GM21825 (cell line): ENCODE measurements around the gene OR5P2.
A peak's percentile ranks its signal among the peaks of the same experiment; 100 is the strongest.
"Not testable (repeated sequence)": the region's sequence is repeated elsewhere in the genome, so short reads cannot be mapped to it uniquely, and the experiment has no call there.

Experiments used
- ATAC-seq: cut with Tn5 transposase; IDR thresholded peaks from one replicate; pipeline ENCODE4 v1.9.1; 2021; ENCODE audit warnings: mild to moderate bottlenecking, moderate library complexity; ENCODE audit not compliant: unreplicated experiment

Gene OR5P2, protein sequence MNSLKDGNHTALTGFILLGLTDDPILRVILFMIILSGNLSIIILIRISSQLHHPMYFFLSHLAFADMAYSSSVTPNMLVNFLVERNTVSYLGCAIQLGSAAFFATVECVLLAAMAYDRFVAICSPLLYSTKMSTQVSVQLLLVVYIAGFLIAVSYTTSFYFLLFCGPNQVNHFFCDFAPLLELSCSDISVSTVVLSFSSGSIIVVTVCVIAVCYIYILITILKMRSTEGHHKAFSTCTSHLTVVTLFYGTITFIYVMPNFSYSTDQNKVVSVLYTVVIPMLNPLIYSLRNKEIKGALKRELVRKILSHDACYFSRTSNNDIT

DNA sequence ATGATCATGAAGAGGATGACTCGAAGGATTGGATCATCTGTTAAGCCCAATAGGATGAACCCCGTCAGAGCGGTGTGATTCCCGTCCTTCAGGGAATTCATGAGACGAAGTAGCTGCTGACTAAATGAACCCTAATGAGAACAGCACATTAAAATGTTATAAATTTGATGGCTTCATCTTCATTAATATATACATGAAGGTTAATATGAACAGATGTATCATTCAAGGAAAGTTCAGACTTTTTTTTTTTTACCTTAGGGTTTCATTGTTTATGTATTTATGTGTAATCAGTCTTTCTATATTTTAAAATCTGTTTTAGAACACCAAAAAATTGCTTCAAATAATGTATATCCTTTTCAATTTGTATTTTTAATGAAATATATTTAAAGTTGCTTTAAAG, at the start of gene OR5P2:
OR5P2 (minus strand) TSS at position 101 of the 400 bp plus-strand sequence; CDS start at position 101, 0 bp downstream.
- no peak for ATAC-seq

DNA sequence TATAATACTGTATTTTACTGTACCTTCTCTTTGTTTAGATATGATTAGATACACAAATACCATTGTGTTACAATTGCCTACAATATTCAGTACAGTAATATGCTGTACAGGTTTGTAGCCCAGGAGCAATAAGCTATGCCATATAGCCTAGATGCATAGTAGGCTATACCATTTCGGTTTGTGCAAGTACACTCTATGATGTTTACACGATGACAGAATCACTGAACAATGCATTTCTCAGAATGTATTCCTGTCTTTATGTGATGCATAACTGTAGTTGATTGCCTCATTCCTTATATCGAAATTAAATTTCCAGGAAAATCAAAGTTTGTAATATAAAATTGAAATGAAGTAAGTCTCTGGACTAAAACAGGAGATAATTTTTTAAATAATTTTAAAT, 49.3 kb upstream of the OR5P2 start:
- no peak for ATAC-seq

DNA sequence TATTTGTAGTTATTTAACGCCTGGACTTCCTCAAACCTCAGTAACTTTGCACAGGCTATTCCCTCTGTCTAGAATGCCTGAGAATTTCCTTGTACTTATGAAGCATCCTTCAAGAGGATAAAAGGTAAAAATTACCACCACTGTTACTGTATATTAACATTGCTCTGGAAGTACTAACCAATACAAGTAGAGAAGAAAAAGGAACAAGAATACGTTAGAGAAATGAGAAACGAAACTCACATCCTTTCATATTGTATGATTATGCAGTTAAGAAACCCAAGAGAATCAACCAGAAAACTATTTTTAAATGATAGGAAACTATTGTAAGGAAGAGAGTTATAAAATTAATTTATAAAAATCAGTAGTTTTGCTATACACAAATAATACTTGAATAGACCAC, 48.2 kb upstream of the OR5P2 start:
- no peak for ATAC-seq

DNA sequence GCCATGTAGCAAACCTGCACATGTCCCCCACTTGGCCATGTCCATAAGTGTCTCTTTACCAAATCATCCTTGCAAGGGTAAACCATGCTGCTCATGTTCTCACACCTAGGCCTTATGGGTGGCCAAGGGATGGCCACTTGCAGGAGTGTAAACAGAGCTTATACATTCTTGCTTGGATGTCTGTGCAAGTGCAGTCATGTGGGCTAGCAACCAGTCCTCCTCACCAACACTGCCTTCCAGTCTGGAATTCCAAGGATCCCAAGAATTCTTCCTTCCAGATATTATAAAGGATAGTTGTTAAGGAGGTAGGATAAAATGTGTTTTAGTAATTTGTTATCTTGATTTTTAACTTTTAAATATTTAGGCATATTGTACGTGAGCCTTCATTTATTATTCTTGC, 47.8 kb upstream of the OR5P2 start:
- no peak for ATAC-seq

DNA sequence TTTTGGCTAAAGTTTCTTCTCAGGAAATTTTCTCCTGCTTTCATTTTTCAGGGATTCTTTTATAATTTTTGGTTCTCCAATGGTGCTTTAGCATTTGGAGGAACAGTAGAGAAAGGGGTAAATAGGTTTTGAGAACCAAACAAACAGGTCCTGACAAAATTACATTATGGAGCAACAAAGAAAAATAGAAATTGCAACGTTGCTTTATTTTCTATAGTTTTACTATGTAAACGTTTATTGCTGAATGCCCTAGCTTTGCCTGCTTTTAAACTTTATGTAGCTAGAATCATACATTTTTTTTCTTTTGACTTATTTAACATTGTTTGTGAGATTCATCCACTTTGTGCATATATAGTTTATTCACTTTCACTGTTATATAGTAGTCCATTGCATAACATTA, 43.8 kb upstream of the OR5P2 start:
- ATAC-seq = no peak

DNA sequence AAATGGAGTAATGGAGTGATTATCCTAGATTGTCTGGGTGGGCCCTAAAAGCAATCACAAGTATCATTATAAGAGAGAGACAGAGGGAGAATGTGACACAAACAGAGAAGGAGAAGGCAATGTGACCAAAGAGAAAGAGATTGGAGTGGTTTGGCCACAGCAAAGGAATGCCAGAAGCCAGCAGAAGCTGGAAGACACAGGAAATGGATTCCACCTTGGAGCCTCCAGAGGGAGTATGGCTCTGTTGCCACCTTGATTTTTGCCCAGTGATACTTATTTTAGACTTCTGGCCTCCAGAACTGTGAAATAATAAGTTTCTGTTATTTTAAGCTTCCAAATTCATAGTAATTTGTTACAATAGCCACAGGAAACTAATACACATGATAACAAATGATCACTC, 36.8 kb upstream of the OR5P2 start:
- ATAC-seq = no peak

DNA sequence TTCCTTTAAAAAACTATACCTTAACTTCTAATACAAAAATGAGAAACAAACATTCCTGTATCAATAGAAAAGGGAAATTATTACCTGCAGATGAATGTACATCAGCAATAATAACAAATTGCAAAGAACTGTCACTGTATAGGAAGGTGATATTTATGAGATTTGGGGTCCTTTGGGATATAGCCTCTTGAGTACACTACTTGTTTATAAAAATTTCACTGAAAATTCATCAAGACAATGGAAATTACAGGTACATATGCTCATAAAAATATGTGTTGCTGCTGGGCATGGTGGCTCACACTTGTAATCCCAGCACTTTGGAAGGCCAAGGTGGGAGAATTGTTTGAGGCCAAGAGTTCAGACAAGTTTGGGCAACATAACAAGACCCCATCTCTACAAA, 34.0 kb upstream of the OR5P2 start, which contains the start of gene OR5P3:
OR5P3 (minus strand) TSS at position 101 of the 400 bp plus-strand sequence.
- ATAC-seq = no peak

DNA sequence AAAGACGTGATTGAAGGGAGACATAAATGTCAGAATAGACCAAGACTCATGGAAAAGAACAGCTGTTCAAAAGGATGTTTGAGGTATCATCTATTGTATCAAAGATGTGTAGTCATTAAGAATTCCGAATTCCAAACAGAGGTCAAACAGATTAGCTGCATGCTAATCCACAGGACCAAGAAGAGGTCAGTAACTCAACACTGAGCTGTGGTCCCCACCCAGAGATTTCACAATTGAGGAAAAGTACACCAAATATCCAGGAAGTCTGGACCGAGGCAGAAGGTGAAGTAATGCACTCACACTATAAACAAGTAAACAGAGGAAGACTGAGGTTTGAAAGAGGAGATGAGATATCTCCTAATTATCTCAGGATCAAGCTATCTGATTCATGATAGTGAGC, 29.6 kb upstream of the OR5P2 start:
- ATAC-seq = no peak

DNA sequence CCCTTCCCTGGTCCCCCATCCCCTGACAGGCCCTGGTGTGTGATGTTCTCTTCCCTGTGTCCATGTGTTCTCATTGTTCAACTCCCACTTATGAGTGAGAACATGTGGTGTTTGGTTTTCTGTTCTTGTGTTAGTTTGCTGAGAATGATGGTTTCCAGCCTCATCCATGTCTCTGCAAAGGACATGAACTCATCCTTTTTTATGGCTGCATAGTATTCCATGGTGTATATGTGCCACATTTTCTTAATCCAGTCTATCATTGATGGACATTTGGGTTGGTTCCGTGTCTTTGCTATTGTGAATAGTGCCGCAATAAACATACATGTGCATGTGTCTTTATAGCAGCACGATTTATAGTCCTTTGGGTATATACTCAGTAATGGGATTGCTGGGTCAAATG, 23.7 kb upstream of the OR5P2 start:
- ATAC-seq = not testable (repeated sequence)

DNA sequence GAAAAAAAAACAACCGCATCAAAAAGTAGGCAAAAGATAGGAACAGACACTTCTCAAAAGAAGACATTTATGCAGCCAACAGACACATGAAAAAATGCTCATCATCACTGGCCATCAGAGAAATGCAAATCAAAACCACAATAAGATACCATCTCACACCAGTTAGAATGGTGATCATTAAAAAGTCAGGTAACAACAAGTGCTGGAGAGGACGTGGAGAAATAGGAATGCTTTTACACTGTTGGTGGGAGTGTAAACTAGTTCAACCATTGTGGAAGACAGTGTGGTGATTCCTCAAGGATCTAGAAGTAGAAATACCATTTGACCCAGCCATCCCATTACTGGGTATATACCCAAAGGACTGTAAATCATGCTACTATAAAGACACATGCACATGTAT, 18.2 kb upstream of the OR5P2 start:
- ATAC-seq = not testable (repeated sequence)

DNA sequence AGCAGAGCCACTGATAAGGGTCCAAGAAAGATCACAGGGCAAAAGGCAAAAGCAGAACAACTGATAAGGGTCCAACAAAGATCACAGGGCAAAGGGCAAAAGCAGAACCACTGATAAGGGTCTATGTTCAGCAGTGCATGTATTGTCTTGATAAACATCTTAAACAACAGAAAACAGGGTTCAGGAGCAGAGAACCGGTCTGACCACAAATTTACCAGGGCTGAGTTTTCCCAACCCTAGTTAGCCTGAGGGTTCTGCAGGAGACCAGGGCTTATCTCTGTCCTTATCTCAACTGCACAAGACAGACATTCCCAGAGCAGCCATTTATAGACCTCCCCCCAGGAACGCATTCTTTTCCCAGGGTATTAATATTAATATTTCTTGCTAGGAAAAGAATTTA, 13.6 kb upstream of the OR5P2 start:
- not testable (repeated sequence) for ATAC-seq

DNA sequence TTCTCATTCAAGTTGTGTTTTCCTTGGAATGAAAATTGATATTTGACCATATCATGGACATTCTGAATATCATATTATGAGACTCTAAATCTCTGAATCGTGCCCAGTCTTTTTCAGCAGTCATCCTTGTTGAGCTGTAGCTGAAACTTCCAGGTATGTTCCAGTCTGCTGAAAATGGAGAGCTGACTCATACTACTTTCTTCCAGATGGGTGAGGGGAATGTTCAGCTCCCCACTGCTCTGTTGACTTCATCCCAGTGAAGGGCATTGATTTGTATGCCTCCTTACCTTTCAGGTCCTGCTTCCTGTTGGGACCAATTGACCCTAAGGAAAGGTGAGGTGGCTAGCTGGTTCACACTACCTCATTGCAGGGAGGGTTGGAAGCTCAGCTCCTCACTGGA, 3.5 kb downstream of the OR5P2 start:
- no peak for ATAC-seq

DNA sequence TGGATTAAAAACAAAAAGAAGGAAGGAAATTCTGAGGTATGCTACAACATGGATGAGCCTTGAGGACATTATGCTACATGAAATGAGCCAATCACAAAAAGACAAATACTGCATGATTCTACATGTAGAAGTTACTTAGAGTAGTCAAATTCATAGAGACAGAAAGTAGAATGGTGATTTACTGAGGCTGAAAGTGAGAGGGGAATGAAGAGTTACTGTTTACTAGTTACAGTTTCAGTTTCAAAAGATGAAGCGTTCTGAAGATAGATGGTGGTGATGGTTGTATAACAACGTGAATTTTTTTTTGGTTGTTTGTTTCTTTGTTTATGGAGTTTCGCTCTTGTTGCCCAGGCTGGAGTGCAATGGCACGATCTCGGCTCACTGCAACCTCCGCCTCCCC, 9.5 kb downstream of the OR5P2 start:
- peak; percentile 97 for ATAC-seq

DNA sequence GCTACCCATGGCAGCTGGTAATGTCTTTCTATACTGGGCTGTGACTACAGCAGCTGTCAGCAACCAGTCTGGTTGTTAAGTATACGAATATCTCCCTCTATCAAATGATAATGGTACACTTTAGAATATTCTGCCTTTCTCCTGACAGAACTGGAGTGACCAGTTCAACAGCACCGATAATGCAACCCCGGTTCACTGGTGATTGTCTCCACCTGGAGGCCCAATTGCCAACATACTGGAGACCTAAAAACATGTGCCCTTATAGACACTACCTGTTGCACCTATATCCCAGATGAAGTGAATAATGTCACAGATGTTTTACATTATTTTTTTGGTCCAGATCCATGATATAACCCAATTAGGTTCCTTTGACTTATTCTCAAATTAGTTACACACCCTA, 21.1 kb downstream of the OR5P2 start:
- ATAC-seq = no peak

DNA sequence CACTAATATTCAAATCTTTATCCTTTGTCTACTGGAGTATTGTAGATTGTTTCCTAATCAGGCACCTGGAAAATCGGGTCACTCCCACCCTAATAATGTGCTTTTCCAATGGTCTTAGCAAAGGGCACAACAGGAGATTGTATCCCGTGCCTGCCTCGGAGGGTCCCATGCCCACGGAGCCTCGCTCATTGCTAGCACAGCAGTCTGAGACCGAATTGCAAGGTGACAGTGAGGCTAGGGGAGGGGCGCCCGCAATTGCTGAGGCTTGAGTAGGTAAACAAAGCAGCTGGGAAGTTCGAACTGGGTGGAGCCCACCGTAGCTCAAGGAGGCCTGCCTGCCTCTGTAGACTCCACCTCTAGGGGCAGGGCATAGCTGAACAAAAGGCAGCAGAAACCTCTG, 32.4 kb downstream of the OR5P2 start:
- not testable (repeated sequence) for ATAC-seq

DNA sequence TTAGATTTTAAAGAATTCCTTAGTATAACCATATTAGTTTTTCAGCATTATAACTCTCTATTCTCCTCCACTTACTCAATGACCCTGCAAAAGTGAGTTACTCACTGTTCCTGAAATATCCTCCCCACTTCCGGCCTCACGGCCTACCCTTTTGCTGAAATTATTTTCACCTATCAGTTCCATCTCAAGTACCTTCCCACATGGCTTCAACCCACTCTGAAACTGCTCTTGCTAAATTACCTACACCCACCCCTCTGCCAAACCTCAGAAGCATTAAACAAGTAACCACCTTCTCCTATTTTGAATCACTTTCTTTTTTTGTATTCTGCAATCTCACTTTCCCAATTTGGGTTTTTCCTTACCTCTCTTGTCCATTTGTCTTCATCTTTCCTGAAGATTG, 37.7 kb downstream of the OR5P2 start:
- no peak for ATAC-seq

DNA sequence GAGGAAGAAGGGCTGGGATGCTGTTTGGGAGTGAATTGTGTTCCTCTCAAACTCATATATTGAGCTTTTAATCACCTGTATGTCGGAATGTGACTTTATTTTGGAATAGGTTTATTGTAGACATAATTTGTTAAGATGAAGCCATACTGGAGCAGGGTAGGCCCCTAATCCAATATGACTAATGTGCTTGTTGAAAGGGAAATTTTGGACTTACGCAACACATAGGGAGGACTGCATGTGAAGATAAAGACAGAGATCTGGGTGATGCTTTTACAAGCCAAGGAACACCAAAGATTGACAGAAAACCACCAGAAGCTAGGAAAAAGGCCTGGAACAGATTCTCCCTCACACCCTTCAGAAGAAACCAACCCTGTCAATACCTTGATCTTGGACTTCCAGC, 47.3 kb downstream of the OR5P2 start:
- no peak for ATAC-seq
